ENCODE measurements around the gene ERLIN1.
A peak's percentile ranks its signal among the peaks of the same experiment; 100 is the strongest.

The ERLIN1 gene

DNA sequence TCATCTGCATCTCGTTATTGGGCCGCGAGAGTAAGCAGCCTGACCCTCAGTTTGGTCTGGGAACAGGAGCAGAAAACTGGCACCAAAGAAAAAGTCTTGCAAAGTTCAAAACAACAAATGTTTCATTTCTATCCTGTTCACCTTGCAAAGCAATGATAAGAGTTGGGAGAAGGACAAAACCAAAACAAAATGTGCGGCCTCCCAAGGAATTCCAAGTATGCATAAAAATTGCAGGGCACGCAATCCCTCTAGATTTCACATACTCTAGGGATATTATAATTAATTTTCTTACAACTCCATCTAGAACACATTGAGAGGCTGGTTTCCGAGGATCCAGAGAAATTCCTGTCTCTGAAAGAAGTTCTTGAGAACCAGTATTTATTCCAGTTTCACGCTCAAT is 23.5 kb upstream of the ERLIN1 start:
- no peak for TF ChIP-seq CTCF (IDR thresholded peaks at IDR 0.05; ENCODE audit: low read depth, low read length)
- H3K4me3 ChIP-seq (ENCODE audit: low read depth, low read length), result no peak overlapping the region

DNA sequence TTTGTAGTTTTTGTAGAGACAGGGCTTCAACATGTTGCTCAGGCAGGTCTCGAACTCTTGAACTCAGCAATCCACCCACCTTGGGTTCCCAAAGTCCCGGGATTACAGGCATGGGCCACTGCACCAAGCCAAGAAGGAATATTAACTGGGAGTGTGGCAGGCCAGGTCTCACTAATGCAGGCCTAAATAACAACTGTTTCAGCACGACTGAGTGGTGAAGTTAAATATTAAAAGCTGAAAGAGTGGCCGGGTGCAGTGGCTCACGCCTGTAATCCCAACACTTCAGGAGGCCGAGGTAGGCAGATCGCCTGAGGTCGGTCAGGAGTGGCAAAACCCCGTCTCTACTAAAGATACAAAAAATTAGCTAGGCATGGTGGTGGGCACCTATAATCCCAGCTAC is 22.4 kb upstream of the ERLIN1 start:
- no peak overlapping the region for H3K4me3 ChIP-seq (ENCODE audit: low read depth, low read length)

GRCh38 chr10:100204370-100204769 is 18.5 kb upstream of the ERLIN1 start:
- no peak for TF ChIP-seq CTCF (IDR thresholded peaks at IDR 0.05; ENCODE audit: low read depth, low read length)
- no peak overlapping the region for H3K4me3 ChIP-seq (ENCODE audit: low read depth, low read length)

More for the DNA sequence above, 22.4 kb upstream of the ERLIN1 start:
- TF ChIP-seq CTCF (IDR thresholded peaks at IDR 0.05; ENCODE audit: low read depth, low read length), result no peak

DNA sequence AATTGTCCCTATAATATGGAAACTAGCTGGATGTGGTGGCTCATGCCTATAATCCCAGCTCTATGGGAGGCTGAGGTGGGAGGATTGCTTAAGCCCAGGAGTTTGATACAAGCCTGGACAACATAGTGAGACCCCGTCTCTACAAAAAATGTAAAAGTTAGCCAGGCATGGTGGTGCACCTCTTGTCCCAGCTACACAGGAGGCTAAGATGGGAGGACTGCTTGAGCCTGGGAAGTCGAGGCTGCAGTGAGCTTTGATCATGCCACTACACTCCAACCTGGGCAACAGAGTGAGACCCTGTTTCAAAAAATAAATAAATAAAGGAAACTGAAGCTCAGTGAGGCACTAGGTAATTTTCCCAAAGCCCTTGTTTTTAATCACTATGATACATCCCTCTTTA is 15.7 kb upstream of the ERLIN1 start:
- no peak overlapping the region for H3K4me3 ChIP-seq (ENCODE audit: low read depth, low read length)
- no peak for TF ChIP-seq CTCF (IDR thresholded peaks at IDR 0.05; ENCODE audit: low read depth, low read length)

DNA sequence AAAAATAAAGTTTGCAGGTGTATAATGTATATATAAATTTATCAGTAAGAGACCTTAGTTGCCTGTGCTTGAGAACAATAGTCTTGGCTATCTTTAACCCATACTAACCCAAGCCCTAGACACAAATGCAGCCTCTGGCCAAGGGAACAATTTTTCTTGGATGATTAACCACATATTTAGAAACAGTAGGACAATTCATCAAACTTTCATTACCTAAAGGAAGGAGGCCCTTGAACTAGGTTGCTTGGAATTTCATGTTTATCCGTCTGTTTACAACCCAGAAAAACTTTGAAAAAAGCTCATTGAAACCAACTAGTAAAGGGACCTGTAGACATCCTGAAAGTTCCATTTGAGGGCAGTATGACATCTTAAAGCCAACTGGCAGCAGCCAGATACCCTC is 8.9 kb upstream of the ERLIN1 start:
- H3K4me3 ChIP-seq (ENCODE audit: low read depth, low read length), result no peak overlapping the region
- TF ChIP-seq CTCF (IDR thresholded peaks at IDR 0.05; ENCODE audit: low read depth, low read length), result no peak

GRCh38 chr10:100192350-100192749 is 6.5 kb upstream of the ERLIN1 start:
- TF ChIP-seq CTCF (IDR thresholded peaks at IDR 0.05; ENCODE audit: low read depth, low read length), result no peak
- H3K4me3 ChIP-seq (ENCODE audit: low read depth, low read length), result no peak overlapping the region

DNA sequence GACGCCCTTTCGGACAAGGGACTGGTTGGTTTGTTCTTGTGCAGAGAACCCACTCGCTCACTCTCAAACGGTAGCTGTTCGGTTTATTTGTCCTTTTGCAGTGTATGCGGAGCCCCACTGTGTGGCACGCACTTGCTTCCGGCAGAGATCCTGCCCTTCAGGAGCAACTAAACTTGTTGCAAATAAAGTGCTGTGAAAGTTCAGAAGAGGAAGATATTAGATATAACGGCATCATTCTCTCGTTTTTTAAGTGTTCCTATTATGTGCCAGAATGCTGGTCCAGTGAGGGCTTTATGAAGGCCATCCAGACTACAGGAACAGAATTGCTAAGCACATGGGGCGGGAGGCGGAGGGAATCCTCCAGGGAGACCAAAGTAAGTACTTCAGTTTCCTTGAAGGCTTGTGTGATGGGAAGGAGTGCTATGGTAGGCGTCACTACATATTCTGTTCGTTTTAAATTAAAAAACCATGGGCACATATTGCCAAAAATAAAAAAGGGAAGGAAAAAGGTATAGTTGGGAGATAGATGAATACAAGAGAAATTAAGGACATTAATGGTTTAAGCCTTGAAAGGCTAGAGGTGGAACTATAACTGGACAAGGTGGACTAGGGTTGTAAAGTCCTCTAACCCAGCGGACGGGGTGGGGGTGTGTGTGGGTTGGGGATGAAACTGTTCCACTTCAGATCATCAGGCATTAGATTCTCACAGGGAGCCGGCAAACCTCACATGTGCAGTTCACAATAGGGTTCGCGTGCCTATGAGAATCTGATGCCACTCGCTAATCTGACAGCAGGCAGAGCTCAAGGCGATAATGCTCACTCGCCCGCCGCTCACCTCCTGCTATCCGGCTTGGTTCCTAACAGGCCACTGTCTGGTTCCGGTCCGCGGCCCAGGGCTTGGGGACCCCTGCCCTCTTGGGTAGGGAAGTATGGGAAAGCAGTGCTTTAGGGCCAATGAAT is 704 bp upstream of the ERLIN1 start:
- H3K4me3 ChIP-seq (ENCODE audit: low read depth, low read length), result peak overlapping the region; percentile 97
- no peak for TF ChIP-seq CTCF (IDR thresholded peaks at IDR 0.05; ENCODE audit: low read depth, low read length)

Data from WI38 (cell line).